HPDE6-E6E7 (cell line): Measurements from ENCODE around the gene ALK.
A peak's percentile ranks its signal among the peaks of the same experiment; 100 is the strongest.

Source experiments
- DNase-seq: peaks from one replicate; pipeline ENCODE4 v3.0.0; 2011; ENCODE audit warnings: missing footprints; ENCODE audit errors: extremely low spot score

Gene ALK

DNA sequence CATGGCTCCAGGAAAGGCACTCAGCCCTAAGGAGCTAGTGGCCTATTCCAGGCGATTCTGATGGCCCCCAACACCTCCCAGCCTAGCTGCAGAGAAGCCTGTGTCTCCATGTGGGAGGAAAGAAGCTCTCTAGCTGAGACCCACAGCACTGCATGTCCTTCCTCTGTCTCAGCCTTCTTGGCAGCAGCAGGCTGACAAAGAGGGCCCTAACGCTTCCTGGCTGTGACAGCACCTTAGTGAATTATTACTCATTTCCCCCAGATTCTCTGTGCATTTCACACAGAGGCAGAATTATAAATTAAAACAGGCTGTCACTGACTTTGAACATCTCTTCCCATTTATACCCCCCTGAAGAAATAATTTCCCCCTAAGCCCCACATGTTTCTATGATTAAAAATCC, 599.4 kb downstream of the ALK start:
- no peak for DNase-seq

DNA sequence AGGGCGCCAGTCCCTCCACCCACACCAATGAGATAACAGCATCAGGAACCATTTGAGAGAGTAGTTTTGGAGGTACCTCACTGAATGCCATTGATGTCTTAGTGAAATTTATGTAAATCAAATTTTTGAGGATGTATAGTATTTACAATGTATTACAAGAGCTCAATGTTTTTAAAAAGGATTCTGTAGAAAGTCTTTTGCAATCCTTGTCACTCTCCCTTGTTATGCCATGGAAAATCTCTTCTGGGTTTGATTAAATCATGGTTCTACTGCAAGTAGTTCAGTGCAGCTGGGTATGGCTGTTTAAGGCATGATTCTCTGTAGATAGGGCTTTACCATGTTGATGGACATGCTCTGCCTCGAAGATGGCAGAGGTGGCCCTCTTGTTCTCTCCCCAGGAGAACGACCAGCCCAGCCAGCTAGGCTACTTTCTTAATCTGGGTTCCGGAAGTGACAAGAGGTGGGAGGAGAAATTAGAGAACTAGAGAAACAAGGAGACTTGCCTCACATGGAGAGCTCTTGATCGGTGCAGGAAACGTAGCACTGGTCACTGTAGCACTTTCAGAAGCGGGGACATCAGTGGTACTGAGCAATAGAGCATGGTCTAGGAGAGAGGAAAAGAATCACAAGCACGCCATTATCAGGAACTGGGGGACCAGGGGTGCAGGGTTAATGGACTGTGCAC, 603.4 kb downstream of the ALK start:
- no peak for DNase-seq

DNA sequence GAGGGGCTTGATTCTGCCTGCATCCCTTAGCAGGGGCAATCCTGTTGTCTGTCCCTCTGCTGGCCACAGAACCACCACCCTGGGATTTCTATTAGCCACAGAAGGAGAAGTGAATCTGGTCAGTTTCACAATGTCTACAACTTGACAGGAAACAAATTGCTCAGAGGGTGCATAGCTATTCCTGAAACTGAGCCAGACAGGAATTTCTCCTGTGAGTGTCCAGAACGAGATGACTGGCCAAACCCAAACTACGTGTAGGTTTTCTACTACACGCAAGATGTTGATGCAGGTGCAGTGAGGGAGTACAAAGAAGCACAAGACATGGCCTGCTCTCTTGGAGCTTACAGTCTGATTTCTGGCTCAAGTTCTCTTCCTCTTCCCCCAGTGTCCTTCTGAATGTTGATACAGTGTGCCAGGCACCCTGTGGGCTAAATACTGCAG, 604.3 kb downstream of the ALK start:
- DNase-seq, result no peak

DNA sequence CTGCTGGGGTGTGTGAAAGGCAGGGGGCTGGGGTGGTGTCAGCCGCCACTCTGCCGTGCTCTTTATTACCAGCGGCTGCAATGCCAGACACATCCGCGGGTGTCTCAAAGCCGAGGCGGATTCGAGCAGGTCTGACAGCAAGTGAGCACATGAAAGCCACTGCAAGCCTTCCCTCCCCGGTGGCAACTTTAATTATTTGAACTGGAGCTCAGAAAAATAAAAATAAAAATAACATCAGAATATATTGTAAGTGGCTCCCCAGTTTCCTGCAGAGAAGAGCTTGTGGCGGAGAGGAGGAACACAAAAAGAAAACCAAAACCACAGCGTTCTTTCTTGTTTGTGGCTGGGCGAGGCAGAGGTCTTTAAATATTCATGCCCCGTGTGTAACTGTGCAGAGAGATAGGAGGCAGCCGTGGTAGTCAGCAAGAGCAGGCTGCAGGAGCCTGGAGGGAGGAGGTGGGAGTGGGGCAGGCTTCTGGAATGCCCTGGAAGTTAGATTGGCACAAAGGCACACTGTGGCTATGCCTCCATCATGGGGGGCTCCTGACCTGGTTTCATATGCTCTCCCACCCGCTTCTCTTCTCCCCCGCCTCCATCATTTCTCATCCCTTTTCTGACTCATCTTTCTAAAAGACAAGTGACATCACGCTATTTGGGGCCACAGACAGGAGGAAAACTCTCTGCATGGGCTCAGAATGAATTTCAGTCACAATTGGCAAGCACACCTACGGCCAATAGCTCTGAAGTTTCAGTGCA, 606.4 kb downstream of the ALK start:
- DNase-seq, result peak; percentile 26

DNA sequence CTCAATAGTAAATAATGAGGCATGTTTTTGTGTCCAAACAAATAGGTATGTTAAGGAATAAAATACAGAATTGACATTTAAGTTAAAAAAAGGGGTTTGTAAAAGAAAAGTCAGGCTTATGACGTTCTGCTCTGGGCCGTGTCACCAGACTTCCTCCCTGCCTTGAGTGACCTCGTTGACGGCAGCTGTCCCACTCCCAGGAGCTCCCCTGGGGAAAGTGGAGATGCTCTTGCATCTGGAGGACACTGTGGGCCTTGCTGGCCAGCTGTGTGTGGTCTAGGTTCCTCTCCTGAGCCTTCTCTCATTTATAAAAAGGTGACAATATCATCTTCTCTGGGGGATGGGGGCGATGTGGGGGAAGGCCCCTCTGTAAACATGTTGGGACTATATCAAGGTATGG, 609.9 kb downstream of the ALK start:
- no peak for DNase-seq

DNA sequence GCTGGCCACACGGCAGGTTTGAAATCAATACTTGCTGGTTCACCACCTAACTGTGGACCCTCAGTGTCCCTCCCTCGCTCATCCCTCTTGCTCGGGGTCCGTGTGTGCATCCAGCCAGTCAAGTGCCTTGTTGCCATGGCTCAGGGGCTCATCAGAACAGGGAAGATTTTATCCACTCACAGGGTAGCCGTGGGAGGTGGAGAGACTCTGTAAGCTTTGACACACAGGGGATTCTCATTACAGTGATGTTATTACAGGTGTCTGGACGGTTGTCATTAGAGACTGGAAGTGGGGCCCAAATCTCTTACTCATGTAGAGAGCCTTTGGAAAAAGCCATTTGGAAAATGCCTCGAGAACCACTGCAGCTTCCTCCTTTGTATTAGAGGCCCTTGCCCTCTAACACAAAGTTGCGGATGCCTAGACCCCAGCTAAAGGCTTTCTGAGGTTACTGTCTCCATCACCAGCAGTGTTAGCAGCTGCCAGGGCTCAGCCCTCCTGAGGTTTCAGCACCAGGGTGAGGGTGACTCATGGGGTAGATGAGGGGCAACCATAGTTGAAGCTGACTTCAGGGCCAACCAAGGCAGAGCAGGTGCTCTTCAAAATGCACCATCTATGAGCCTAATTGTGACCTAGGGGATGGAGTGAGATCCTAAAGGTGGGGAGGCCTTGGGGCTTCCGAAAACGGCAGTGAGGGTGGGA, 610.6 kb downstream of the ALK start:
- DNase-seq, result no peak

DNA sequence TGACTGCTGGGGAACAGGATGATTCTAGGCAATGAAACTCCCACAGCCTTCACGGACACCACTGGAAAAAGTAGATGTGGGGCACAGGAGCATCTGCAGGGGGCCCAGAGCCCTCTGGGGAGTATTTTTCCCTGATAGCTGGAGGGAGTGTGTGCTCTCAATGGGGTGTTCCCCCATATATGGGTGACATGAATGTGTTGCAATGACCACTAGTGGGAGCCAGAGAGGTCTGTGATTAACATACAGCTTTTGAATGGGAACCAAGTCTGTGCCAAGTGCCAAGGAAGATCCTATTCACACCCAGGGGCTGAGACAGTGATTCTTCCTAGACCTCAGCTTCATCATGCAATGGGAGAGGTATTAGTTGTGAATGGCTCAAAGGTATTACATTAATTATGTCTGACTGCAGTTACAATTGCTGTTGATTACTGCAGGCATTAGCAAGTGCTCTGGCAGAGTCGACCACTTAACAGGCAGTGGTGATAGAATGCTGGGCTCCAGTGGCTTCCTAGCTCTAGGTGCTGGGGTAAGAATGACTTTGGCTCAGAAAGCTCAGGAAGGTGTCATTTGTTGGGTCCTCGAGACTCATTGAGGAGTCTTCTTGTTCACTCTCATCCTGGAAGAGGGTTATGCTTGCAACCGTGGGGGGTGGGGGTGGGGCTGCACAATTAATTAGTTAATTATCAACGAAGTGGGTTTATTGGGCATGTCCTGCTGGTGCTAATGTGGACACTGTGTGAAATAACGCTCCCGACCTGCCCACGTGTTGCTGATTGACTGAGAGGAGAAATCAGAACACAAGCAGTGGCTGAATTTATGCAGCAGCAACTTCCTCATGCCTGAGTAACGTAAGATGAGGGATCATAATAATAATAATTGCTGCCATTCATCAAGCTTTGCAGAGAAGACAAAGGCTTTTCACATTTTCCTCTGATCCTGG, 612.0 kb downstream of the ALK start:
- peak; percentile 64 for DNase-seq

DNA sequence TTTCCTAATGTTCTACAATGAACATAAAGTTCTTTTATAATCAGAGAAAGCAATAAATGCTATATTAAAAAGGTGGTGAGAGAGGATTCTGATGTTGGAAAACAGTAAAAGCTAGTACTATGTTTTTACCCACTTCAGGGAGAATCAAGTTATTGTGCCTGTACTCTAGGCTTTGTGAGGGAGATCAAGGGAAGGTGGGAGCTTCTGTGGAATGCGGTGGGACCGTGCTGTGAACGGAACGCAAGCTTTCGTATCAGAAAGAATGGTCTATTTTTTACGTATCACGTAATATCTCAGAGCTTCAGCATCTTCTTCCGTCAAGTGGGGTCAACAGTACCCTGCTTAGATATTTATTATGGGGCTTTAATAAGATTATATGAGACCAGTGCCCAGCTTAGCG, 613.0 kb downstream of the ALK start:
- DNase-seq, result no peak

DNA sequence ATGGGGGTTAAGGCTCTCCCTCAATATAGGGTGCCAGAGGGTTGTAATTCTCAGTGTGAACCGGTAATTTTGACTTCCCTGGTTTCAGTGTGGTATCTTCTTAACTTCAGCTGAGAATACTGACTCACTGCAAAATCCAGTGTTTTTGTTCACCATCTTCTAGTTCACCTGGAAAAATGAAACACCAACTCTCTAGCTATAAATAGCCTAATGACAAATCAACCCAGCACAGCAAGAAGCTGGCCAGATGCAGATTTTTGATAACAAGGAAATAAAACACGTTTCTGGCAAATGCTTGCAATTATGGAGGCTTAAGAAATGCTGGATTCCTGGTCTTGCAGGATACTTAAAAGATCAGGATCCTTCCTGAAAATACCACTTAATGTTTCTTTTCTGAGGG, 613.9 kb downstream of the ALK start:
- DNase-seq, result no peak

DNA sequence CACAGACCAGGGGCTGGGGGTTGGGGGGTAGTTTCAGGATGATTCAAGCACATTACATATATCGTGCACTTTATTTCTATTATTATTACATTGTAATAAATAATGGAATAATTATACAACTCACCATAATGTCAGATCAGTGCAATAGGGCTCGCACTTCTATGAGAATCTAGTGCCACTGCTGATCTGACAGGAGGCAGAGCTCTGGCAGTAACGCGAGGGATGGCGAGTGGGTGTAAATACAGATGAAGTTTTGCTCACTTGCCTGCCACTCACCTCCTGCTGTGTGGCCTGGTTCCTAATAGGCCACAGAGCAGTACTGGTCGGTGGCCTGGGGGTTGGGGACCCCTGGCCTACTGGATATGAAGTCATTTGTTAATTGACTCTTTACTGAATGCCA, 615.6 kb downstream of the ALK start:
- DNase-seq, result no peak

DNA sequence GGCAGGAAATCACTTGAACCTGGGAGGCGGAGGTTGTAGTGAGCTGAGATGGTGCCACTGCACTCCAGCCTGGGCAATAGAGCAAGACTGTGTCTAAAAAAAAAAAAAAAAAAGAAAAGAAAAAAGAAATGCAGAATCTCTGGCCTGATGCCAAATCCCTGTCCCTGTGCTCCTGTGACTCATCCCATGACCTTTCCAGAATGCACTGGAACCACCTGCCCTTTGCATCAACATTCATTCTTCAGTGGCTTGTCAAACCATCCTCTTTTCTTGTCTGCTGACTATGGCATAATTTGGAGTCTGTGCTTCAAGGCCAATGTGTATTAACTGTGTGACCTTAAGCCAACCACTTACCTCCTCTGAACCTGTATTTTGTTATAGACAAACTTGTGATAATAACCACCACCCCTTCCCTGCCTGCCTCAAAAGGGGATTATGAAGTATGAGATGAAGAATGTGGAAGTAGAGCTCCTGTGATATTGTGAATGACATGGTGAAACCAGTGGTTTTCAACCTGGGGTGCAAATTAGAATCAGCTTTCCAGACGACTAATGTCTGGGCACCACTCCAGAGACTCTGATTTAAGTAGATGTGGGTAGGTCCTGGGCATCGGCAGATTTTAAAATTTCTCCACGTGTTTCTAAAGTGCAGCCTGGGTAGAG, 616.9 kb downstream of the ALK start:
- no peak for DNase-seq

DNA sequence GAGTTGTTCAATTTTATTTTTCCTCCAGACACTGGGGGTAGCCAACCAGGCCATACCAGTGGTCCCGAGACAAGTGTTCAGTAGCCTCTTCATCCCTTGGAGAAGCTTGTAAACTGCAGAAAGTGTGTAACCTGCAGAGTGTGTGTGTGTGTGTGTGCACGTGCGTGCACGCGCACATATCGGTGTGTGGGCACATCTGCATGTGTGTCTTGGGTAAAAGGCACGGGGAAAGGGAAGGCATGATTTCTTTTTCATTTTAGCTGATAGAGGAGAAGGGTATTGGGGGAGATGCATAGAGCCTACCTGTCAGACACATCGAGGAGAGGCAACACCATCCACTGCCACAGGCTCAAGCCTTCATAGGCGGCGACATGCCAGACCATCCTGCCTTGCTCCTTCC, 624.8 kb downstream of the ALK start:
- DNase-seq, result no peak

DNA sequence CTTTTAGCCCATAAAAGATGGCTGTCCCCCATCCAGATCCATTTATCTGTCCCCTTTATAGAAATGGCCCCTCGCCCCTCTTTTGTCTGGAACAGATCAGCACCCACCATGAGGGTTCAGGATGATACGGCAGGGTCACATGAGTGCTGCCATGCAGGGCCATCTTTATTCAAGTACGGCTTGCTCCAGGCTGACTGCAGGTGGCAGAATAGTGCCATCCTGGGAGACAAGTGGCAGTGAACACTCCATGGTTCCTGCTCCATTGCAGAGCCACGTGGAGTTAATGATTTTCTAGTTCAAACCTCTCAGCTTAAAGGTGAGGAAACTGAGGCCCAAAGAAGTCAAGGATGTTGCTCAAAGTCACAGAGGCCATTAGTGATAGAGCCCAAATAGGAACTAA, 625.5 kb downstream of the ALK start:
- DNase-seq, result peak; percentile 19

DNA sequence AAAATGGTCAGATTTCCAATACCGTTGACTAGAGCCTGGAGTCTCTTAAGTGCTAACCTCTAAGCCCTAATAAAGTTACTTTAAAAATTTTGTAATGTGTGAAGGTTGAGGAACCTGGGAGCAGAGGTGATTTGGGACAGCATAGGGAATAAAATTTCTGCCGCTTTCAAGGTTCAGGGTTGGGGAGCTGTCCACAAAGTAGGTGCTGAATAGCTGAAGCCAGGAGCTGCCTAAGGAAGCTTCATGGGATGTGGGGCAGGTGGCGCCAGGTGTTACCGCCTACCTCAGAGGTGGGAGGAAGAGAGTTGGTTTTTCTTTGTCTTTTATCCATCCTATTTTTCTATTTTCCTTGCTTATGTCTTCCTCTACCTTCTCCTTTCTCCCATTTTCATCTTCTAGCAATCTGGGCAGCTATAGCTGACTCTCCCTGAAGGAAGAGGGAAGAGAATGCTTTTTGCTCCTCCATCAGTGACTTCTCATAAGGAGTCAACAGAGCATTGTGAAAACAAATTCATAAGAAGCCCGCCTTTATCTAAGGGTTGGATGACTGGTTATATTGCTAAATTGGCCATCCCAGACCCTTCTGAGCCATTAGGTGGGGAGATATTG, 627.5 kb downstream of the ALK start:
- peak; percentile 52 for DNase-seq

DNA sequence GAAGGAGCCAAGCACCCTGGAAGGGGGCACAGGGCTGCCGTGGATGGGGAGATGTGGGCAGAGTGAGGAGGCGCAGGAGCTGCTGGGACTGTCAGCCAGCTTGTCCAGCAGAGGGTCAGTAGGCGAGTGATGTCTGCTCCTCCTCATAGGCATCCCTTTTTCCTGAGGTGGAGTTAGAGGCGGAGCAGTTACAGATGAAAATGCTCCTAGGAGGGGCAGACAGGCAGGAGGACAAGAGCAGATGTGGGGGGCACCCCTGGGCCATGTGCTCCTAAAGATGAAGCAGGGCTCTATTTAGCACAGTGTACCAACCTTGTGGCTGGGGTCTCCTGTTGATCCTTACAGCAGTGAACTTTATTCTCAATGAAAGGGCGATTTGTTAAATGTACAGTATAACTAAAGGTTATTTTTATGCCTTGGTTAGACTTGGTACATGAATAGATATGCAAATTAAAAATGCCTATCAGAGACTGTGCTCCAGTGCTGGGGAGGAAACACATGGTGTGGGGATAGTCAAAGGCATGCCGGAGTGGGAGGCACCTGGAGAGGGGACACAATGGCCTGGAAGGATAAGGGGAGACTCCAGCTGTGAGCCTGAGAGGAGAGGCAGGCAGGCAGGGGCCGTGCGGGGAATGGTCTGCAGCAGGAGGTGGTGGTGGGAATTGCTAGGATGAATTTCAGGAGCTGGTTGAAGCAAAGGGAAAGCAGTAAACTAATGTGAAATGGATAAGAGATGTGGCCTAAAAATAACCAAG, 630.9 kb downstream of the ALK start:
- DNase-seq, result no peak

DNA sequence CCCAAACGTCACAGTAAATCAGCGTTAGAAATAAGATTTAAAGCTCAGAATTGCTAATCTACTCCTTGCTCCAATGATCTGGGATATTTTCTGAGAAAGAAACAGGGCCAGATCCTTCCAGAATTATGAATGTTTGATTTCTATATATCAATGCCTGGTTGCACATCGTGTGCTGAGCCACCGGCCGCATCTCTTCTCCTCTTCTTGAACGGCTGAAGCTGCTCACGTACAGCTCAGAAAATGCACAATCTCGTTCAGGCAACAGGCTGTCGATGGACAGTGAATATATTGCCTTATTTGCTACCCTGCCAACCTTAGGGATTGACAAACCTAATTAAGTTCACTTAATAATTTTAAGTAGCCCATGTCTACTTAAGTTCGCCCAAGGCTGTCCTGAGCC, 636.7 kb downstream of the ALK start:
- no peak for DNase-seq

DNA sequence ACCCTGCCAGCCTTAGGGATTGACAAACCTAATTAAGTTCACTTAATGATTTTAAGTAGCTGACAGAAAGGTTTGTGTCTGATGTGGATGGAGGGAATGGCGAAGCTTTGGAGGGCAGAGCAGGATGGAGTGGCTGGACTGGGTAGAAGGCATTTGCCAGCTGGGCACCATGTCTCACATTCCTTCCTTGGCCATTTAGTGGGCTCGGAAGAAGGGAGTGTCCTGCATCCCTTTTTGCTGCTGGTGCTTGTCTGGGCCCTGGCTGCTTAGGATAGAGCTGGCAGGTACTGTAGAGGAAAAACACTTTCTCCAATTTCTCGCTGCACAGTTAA, 639.5 kb downstream of the ALK start:
- DNase-seq, result no peak

DNA sequence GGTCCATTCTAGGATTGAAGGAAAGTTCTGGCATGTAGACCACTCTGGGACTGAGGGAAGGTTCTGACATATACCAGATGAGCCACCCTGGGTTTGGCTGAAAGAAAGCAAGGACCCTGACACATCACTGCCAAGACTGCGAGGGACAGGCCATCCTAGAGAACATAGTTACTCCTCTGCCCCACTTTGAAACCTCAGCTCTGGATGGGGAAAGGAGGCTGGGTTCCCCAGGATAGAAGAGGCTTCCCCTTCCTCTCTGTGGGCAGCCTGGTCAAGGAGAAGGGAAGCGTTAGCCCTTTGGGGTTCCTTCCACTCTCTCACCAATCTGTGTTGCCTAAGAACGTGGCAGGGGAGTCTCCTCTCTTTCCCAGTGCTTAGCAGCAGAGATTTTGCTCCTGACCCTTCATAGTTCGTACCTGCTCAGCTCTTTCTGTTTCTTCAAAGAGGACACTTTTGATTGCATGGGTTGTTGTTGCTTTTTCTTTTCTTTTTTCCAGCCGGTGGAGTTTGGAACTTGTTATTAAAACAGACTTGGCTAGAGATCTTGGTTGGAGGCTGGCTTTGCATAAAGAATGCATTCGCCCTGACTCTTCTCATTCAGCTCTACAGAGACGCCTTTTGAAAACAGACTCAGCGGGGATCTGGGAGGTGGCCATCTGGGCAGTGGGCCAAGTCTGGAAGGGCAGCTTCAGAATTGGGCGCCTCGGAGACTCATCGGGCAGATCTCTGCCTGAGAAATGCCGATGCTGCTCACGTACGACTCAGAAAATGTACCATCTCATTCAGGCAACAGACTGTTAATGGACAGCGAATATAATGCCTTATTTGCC, 640.1 kb downstream of the ALK start:
- DNase-seq, result no peak

DNA sequence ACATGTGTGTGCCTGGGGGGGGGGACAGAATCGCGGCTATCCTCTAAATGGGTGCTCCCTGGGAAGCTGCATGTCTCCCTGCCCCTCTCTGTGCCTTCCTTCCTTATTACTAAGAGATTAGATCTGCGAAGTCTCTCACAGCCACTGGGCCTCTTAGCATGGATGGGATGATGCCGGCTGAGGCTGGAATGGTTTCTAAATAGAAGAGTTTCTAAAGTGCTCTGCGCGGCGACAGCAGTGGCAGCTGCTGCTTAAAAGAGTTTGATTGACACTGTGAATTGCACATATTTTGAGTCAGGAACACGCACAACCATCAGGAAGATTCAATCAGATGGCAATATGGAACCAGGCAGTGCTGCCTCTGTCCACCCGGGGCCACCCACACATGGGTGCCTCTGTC, 642.4 kb downstream of the ALK start:
- DNase-seq, result no peak
